NCI-H1694 treated with DMSO at 0.1 percent for 48 hours (cell line): ENCODE measurements around the gene LPIN2.
"Not testable (repeated sequence)": the region's sequence is repeated elsewhere in the genome, so short reads cannot be mapped to it uniquely, and the experiment has no call there.

Experiments used
- DNase-seq: peaks from one replicate; lab custom pipeline; 2025; lab: John Stamatoyannopoulos, UW

LPIN2 gene

DNA sequence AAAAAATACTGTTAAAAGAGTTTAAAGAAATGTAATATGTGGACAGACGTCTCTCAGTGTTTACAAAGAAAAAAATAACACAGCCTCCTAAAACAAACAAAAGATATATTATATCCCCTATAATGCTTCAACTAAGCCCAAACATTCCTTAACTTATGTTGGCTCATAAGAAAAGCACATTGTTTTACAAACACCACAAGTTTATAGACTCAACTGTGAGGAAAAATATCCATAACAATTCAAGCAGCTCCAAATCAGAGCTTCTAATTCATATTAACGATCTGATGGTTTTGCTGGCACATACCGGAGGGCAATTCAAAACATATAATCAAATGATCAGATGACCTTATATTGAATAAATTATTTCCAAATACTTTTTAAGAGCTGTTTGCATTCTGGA lies 5.5 kb downstream of the LPIN2 start:
- DNase-seq: no peak

GRCh38 chr18:3005462-3005861 lies 7.5 kb downstream of the LPIN2 start:
- DNase-seq: no peak

- not testable (repeated sequence) for DNase-seq
These were observed 9.2 kb downstream of the LPIN2 start for GRCh38 chr18:3003766-3004165.

DNA sequence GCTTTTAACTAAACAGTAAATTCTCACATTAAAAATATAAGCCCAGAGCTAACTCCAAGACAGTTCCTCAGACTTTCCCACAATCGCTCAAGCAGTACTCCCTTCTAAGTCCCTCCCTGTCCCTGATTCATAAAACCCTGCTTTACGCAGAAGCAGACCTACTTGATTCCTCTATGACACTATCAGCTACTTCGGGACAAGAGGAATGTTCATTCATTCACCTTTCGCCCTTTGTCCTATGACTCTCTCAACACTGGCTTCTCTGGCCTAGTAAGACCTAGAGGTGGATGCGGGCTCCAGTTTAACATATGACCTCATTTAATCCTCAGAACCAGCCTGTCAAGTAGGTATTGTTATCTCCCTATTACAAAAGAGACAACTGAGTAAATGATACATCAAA lies 10.2 kb downstream of the LPIN2 start:
- DNase-seq: no peak

DNA sequence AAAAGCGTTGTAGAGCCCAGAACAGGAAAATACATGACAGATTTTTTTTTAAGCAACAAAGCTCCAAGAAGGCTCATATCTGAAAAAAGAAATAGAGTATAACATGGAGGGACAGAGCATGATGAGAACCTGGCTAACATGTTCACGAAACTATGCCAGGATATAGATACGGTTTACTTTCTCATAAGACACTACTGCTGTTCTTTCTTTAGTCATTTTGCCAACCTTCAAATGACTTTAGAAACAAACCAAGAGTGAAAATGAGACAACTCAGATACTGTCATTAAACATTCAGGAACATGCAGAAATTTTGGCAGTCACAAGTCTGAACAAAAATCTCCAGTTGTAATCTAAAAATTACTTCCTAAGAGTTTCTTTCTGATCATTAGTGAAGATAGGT lies 14.3 kb downstream of the LPIN2 start:
- DNase-seq: no peak

DNA sequence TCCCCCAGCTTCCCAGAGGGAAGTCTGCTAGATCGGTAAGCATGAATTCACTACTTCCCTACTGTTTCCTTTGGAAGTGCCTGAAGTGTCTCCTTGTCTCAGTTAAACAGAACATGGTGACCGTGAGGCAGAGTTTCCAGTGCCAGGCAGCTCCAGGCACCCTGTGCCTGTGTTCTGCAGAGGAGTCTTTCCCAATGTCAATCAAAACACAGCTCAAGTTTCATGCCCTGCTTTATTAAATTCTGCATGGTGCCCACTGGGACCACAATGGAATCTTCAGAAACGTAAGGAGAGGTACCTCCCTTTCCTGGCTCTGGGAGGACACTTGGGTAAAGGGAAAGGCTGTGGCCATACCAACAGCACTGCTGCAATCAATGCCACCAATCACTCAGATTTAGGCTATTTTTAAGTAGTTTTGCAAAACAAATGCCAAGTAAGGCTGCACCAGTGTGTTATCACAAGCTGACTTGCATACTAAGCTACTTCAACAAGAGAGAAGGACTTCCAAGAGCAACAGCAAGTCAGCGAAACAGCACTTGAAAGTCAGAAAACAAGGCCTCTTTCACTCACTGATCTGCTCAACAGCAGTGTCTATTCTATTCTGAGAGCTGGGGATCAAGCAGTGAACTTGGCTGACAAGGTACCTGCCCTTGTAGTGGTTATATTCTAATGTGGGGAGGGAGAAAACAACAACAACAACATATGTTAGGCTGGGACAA lies 14.9 kb downstream of the LPIN2 start:
- DNase-seq: no peak

GRCh38 chr18:2997429-2997828 lies 15.5 kb downstream of the LPIN2 start:
- no peak for DNase-seq

GRCh38 chr18:2994603-2995432 lies 18.1 kb downstream of the LPIN2 start:
- no peak for DNase-seq

- no peak for DNase-seq
These were observed 18.8 kb downstream of the LPIN2 start for GRCh38 chr18:2994020-2994589.

GRCh38 chr18:2992995-2993877 lies 19.7 kb downstream of the LPIN2 start:
- no peak for DNase-seq

GRCh38 chr18:2990956-2991640 lies 21.8 kb downstream of the LPIN2 start:
- no peak for DNase-seq

DNA sequence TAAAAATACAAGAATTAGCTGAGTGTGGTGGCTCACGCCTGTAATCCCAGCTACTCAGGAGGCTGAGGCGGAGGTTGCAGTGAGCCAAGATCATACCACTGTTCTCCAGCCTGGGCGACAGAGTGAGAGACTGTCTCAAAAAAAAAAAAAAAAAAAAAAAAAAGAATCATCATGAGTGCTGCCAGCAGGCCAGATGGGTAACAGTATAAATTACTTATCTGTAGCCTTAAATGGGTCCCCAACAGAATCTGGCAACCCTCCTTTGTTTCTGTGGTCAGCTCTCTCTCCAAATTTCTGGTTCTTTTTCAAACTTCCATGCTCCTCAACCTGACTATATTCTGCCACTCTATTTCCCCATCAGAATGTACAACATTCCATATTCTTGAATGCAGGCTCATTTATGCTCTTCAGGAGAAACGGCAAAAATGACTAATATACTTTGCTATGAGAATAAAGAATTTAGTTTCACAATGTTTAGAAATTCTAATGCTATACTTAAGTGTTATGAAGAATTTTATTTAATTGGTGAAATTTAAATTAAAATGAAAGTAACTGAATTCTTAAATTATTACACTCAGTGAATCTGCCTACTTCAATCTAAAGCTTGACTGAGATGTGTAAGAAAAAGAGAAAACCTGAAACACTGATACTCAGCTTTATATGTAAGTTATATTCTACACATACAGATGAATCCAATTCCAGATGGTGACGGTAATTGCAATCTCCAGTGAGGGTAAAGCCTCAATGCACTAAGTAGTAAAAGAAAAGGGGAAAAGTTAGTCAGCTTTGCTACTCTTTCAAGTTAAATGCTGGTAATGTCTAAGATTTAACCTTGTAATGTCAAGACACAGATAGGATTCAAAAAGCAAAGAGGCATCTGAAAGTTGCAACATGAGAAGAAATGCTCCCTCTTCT lies 24.8 kb downstream of the LPIN2 start:
- DNase-seq: no peak

DNA sequence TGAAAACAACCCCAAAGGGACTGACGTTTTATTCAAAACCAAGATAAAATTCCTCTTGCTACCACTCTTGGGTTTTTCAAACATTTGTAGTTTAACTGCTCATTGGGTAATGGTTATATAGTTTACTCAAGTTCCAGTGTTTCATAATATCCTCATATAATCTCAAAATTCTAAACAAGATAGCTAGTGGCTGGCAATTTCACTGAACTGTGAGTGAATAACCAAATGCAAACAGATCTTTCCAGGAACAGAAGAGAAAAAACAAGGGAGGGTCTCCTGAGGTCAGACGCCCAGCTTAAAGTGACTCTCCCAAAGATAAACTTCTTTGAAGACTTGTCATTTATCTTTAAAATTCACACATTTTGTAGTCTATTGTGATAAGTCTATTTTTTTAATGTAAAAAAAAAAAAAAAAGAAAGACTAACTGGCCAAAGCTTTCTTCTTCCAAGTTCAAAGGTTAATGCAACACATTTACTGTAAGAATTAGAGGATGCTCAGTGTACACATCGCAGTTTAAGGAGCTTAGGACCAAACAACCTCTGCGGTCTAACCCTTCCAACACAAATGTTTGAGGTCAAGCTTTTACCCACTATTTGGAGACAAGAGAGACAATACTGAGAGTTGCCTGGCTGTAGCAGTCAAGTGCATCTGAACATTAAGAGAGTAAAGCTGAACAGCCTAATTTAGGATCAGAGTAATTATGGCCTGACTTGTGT lies 26.6 kb downstream of the LPIN2 start:
- DNase-seq: no peak

DNA sequence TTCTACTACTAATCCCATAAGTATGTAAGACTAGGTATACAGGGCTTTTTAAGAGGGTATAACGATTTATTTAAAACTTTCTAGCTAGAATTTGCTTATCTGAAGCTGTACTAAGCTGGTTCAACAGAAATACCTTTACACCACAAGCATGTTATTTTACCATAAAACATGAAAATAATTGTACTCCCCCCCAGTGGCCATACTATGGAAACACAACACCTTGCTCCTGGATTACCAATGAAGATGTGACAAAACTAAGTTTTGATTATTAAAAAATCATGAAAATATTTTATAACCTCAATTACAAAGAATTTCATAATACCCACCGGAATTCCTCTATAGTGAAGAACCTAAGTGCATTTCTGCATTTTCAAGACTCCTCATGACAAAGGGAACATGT lies 27.3 kb downstream of the LPIN2 start:
- DNase-seq: no peak

- DNase-seq: no peak
These were observed 28.2 kb downstream of the LPIN2 start for GRCh38 chr18:2984703-2985261.

DNA sequence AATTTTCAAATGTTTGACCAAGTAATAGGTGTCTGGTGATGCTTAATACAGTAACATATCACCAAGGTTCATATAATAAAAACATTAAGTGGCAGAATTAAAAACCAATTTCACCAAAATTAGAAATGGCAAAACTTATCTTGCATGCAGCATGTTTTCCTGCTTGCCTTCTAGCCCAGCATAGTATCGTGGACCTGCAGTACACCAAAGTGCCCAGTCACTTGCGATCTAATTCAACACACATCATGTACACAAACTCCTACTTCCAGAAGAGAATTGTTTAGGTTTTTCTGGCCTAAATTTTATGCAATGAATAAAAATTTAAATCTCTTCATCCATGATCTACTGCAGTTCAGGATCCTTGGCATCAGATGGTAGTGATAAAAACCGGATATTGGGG lies 28.9 kb downstream of the LPIN2 start:
- DNase-seq: no peak

DNA sequence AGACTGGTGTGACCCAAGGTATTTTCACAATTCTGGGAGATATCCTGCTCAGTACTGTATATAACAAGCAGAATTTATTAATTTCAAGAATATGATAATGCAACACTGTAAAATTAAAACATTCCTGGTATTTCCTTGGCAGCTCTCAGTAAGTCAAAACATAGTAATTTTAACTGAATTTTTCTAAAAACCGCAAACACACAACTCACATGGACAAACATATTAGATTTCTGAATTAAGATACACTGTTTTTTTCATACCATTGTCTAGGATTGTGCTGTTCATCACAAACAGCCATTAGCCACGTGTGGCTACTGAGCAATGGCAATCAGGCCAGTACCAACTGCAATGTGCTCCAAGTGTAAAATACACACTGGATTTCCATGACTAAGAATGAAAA lies 29.6 kb downstream of the LPIN2 start:
- no peak for DNase-seq

DNA sequence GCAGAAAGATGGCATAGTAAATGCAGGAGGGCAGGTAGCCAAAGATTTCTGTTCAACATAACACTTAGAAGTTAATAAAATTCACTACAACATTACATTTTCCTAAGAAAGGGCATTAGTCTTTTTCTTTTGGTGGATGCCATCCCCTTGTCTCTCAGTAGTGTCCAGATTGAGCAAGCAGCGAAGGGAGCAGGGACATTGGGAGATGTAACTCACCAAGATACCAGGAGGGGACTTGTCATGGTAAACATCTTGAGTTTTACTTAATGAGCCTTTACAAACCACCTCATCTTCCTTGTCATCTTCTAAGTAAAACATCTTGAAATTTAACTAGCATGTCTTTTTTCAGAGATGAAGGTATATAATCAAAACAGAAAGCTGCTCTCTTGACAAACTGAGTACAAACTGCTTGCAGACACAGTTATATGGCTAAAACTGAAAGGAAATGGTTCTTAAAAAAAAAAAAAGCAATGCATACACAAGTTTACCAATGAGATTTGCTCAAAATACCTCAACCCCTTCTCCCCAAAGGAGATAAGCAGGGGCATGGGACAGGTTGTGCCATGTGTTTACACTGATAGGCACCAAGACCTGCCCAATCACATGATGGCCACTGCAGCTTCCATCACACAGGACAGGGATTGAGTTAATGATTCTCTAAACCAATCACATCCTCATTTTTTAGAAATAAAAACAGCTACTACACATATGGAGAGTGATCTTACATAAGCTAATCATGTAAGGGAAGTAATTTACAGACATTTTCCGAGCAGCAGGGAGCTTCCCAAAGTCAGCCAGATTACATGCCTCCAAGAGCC lies 30.3 kb downstream of the LPIN2 start:
- DNase-seq: no peak

- DNase-seq: no peak
These were observed 30.9 kb downstream of the LPIN2 start for GRCh38 chr18:2982022-2982421.
